Measurements from ENCODE around the gene MARCHF10.

GRCh38 chr17:62791235-62791734 lies 16.8 kb downstream of the MARCHF10 start:
- TF ChIP-seq CTCF (IDR thresholded peaks at IDR 0.05) (no peak), POLR2A (IDR thresholded peaks at IDR 0.05) (no peak)
